Left ventricle myocardium inferior (tissue), 1 donor: Measurements from ENCODE around the gene PLCD1. TPM values are rescaled to one million over a fixed set of nuclear protein-coding genes. Genes with fewer than 3 reads are reported as not detected.
A peak's percentile ranks its signal among the peaks of the same experiment; 100 is the strongest.
"Not testable (repeated sequence)": the region's sequence is repeated elsewhere in the genome, so short reads cannot be mapped to it uniquely, and the experiment has no call there.

Experiments
- DNase-seq: peaks from one replicate; pipeline ENCODE4 v3.0.0-alpha.2; 2020
- H3K27ac ChIP-seq: fragments of 200-600 bp; replicated peaks from 2 replicates; pipeline ENCODE4 v1.8.0; 2021
- H3K27me3 ChIP-seq: fragments of 200-600 bp; 2 replicates; pipeline ENCODE4 v1.8.0; 2021; ENCODE audit warnings: low read depth
- H3K36me3 ChIP-seq: fragments of 200-600 bp; 2 replicates; pipeline ENCODE4 v1.8.0; 2021
- H3K4me1 ChIP-seq: fragments of 200-600 bp; 2 replicates; pipeline ENCODE4 v1.8.0; 2021
- H3K4me3 ChIP-seq: fragments of 200-600 bp; 2 replicates; pipeline ENCODE4 v1.8.0; 2021; ENCODE audit warnings: mild to moderate bottlenecking, moderate library complexity
- H3K9me3 ChIP-seq: fragments of 200-600 bp; replicated peaks from 2 replicates; pipeline ENCODE4 v1.8.0; 2021
- intact Hi-C: fragments of 100-400 bp; cut with micrococcal nuclease; formaldehyde crosslinking; loops from one replicate; pipeline ENCODE4 v1.11.0; 2022
- total RNA-seq: library from RNA; stranded (reverse); fragmentation: NEBNext Ultra II Directional; extraction: Animal tissue kit (Norgen Biotek cat#: 25700); gene quantifications from one replicate; pipeline ENCODE4 v1.2.1, GENCODE V29; 2021
- TF ChIP-seq, protein P1 (sequence below): fragments of 200-600 bp; IDR thresholded peaks from 2 replicates; pipeline ENCODE4 v1.8.0; 2021; ENCODE audit warnings: antibody characterized with exemption, mild to moderate bottlenecking, borderline replicate concordance
- donor health status: DM: no; HTN: yes; CAD: no; lungs with severe emphysema.

The PLCD1 gene
- total RNA-seq, 1 donor from 2014 or later: 10.3 TPM

DNA sequence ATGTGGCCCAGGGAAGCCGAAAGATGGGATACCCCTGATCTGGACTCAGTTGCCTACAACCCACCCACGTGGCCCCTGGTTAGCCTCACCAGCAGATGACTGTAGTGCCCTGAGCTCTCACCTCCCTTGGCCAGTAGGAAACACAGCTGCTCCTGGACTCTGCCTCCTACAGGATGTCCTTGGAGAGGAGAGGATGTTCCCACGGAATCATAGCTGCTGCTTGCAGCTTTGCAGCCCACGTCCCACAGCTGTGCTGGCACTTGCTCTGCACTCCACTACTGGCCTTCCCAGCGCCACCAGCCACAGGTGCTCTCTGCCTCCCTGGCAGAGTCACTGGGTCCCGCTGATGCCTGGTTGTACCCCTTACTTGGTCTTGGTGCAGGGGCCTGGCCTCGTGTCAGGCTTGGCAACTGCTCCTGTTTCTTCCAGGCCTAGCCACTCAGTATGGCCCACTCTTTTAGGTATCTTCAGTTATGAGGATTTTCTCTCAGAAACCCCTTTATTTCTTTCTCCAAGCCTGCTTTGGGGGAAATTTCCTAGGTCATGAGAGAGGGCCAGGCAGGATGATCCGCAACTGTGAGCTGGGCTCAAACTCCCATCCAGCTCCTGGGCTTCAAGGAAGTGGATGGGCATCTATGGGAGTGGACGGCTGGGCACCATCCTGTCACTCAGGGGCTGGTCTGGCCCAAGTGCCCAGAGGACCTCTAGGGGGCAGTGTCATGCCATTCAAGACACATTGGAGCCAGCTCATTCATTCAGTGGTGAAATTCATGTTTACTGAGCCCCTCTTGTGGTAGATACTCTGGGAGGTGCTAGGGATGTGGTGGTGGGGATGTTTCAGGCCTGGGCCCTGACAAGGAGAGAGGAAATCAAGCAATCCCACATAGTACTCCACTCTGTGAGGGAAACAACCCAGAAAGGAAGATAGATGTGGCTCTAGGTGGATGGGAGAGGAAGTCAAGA lies 55.0 kb downstream of the PLCD1 start:
- intact Hi-C loops: no loop called here
- peaks cover 51% of the 10 kb centered on the region for H3K36me3 ChIP-seq
- H3K27ac ChIP-seq: peak overlapping the region; percentile 13

GRCh38 chr3:37973246-37974054 lies 56.0 kb downstream of the PLCD1 start:
- Histone ChIP-seq H3K4me1 (peaks cover 23% of the 10 kb centered on the region), H3K27me3 (no peaks in the 10 kb centered on the region), H3K9me3 (no peaks in the 10 kb centered on the region), H3K27ac (peak overlapping the region; percentile 13), H3K36me3 (peaks cover 51% of the 10 kb centered on the region), H3K4me3 (no peak overlapping the region)
- DNase-seq: no peak
- intact Hi-C loops: no loop called here
- TF ChIP-seq, protein P1, sequence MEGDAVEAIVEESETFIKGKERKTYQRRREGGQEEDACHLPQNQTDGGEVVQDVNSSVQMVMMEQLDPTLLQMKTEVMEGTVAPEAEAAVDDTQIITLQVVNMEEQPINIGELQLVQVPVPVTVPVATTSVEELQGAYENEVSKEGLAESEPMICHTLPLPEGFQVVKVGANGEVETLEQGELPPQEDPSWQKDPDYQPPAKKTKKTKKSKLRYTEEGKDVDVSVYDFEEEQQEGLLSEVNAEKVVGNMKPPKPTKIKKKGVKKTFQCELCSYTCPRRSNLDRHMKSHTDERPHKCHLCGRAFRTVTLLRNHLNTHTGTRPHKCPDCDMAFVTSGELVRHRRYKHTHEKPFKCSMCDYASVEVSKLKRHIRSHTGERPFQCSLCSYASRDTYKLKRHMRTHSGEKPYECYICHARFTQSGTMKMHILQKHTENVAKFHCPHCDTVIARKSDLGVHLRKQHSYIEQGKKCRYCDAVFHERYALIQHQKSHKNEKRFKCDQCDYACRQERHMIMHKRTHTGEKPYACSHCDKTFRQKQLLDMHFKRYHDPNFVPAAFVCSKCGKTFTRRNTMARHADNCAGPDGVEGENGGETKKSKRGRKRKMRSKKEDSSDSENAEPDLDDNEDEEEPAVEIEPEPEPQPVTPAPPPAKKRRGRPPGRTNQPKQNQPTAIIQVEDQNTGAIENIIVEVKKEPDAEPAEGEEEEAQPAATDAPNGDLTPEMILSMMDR: no peak

More for the DNA sequence above, 55.0 kb downstream of the PLCD1 start:
- H3K4me1 ChIP-seq: peaks cover 14% of the 10 kb centered on the region
- no peak overlapping the region for H3K4me3 ChIP-seq
- no peaks in the 10 kb centered on the region for H3K9me3 ChIP-seq
- TF ChIP-seq, protein P1: peak; percentile 85
- DNase-seq: peak; percentile 46
- H3K27me3 ChIP-seq: no peaks in the 10 kb centered on the region

DNA sequence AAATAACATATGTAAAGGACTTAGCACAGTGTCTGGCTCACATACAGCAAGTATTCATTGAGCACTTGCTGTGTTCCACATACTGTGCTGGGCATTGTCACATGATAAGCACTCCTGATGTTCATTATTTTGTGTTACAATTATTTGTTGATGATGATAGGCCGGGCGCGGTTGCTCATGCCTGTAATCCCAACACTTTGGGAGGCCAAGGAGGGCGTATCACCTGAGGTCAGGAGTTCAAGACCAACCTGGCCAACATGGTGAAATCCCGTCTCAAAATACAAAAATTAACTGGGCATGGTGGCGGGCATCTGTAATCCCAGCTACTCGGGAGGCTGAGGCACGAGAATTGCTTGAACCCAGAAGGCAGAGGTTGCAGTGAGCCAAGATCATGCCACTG lies 57.4 kb downstream of the PLCD1 start:
- peaks cover 37% of the 10 kb centered on the region for H3K4me1 ChIP-seq
- peaks cover 46% of the 10 kb centered on the region for H3K36me3 ChIP-seq
- intact Hi-C loops, H3K27ac ChIP-seq, H3K9me3 ChIP-seq, DNase-seq, H3K27me3 ChIP-seq, H3K4me3 ChIP-seq: not testable (repeated sequence)

- Histone ChIP-seq H3K27me3 (no peaks in the 10 kb centered on the region), H3K4me1 (peaks cover 42% of the 10 kb centered on the region), H3K27ac (no peak overlapping the region), H3K36me3 (peaks cover 40% of the 10 kb centered on the region), H3K9me3 (no peaks in the 10 kb centered on the region), H3K4me3 (no peak overlapping the region)
- DNase-seq: no peak
- TF ChIP-seq, protein P1: no peak
- intact Hi-C loops: no loop called here
Observed at GRCh38 chr3:37971467-37971866, 58.0 kb downstream of the PLCD1 start.

DNA sequence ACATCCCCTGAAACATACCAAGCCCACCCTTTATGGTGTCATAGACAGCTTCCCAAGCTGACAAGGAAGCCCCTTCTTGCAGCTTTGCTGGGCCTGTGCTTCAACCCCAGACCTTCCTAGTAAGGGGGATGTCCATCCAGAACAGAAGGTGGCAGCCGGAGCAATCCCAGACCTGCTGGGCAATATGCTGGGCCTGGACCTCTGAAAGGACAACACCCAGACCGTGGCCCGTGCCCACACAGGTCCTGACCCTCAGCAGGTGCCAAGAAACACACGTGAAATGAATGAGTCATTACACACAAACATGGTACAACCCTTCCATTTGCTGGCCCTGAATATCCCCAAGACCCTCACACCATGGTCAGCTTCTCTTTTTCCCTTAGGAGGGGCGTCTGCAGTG lies 58.6 kb downstream of the PLCD1 start:
- intact Hi-C loops: no loop called here
- H3K36me3 ChIP-seq: peaks cover 34% of the 10 kb centered on the region
- peaks cover 42% of the 10 kb centered on the region for H3K4me1 ChIP-seq
- DNase-seq: no peak
- H3K27me3 ChIP-seq: no peaks in the 10 kb centered on the region
- no peak overlapping the region for H3K27ac ChIP-seq
- H3K4me3 ChIP-seq: no peak overlapping the region
- TF ChIP-seq, protein P1: no peak
- H3K9me3 ChIP-seq: no peaks in the 10 kb centered on the region
